Medulla oblongata (tissue), 1 donor: Measurements from ENCODE around the gene GPR39.
A peak's percentile ranks its signal among the peaks of the same experiment; 100 is the strongest.

Experiments
- DNase-seq: peaks from one replicate; pipeline ENCODE4 v3.0.0-alpha.2; 2015; ENCODE audit errors: extremely low spot score

GPR39 gene

GRCh38 chr2:132564065-132564464 lies 147.5 kb downstream of the GPR39 start:
- no peak for DNase-seq

- DNase-seq = no peak
Observed at GRCh38 chr2:132566379-132566778, 149.8 kb downstream of the GPR39 start.

- no peak for DNase-seq
Observed at GRCh38 chr2:132567682-132568081, 151.1 kb downstream of the GPR39 start.

- no peak for DNase-seq
Observed at GRCh38 chr2:132568656-132569055, 152.1 kb downstream of the GPR39 start.

- no peak for DNase-seq
Observed at GRCh38 chr2:132573444-132574007, 156.9 kb downstream of the GPR39 start.

- peak; percentile 73 for DNase-seq
Observed at GRCh38 chr2:132577686-132578085, 161.1 kb downstream of the GPR39 start.

GRCh38 chr2:132581591-132581990 lies 165.0 kb downstream of the GPR39 start:
- no peak for DNase-seq

- DNase-seq = peak; percentile 31
Observed at GRCh38 chr2:132581991-132582738, 165.6 kb downstream of the GPR39 start.

GRCh38 chr2:132583666-132584360 lies 167.2 kb downstream of the GPR39 start:
- no peak for DNase-seq

GRCh38 chr2:132584976-132585817 lies 168.6 kb downstream of the GPR39 start:
- no peak for DNase-seq

GRCh38 chr2:132586101-132586511 lies 169.5 kb downstream of the GPR39 start:
- DNase-seq = no peak

- no peak for DNase-seq
Observed at GRCh38 chr2:132586835-132587234, 170.2 kb downstream of the GPR39 start.

- DNase-seq = no peak
Observed at GRCh38 chr2:132588576-132588975, 172.0 kb downstream of the GPR39 start.

GRCh38 chr2:132589111-132589830 lies 172.7 kb downstream of the GPR39 start:
- DNase-seq = peak; percentile 17

GRCh38 chr2:132589966-132590365 lies 173.4 kb downstream of the GPR39 start:
- DNase-seq = no peak

GRCh38 chr2:132593171-132593570 lies 176.6 kb downstream of the GPR39 start:
- DNase-seq = no peak

GRCh38 chr2:132595186-132595585 lies 178.6 kb downstream of the GPR39 start:
- no peak for DNase-seq

GRCh38 chr2:132595693-132596092 lies 179.1 kb downstream of the GPR39 start:
- peak; percentile 40 for DNase-seq

- DNase-seq = no peak
Observed at GRCh38 chr2:132597166-132597565, 180.6 kb downstream of the GPR39 start.

GRCh38 chr2:132597831-132598230 lies 181.2 kb downstream of the GPR39 start:
- DNase-seq = no peak

GRCh38 chr2:132598536-132598935 lies 181.9 kb downstream of the GPR39 start:
- DNase-seq = no peak
